IMR-90 (cell line): ENCODE data around the gene KRT34. TPM values are rescaled to one million over a fixed set of nuclear protein-coding genes. Genes with fewer than 3 reads are reported as not detected.

Source experiments
- ATAC-seq: fragments of 200-7000 bp; cut with Tn5 transposase; 2 replicates; pipeline ENCODE4 v1.9.1; 2020; ENCODE audit warnings: low read depth, mild to moderate bottlenecking, moderate library complexity
- BruUV-seq: library from RNA; stranded (reverse); fragments of 400-500 nt; replicated peaks from 2 replicates; lab custom pipeline; 2021; lab: Mats Ljungman, UMichigan
- CTCF ChIA-PET: fragments of 300-600 bp; formaldehyde crosslinking; extraction: SDS; loops from one replicate; lab custom pipeline; 2021; ENCODE audit warnings: antibody characterized with exemption; lab: Yijun Ruan, JAX
- POLR2A ChIA-PET: fragments of 300-600 bp; sonication (Branson Sonifier 250); formaldehyde crosslinking; loops from one replicate; lab custom pipeline; 2022; ENCODE audit warnings: antibody characterized with exemption; ENCODE audit not compliant: unreplicated experiment; lab: Charles Lee
- DNase-seq: peaks from one replicate; pipeline ENCODE4 v3.0.0; 2013
- H2AFZ ChIP-seq: replicated peaks from 2 replicates; pipeline ENCODE3; 2013; ENCODE audit warnings: low read length, mild to moderate bottlenecking; ENCODE audit not compliant: poor library complexity
- H2AK5ac ChIP-seq: 2 replicates; pipeline ENCODE4 v1.6.1; 2013; ENCODE audit warnings: low read depth, low read length, inconsistent platforms
- H2AK9ac ChIP-seq: replicated peaks from 2 replicates; pipeline ENCODE3; 2013; ENCODE audit warnings: mild to moderate bottlenecking, low read depth, low read length, moderate library complexity; ENCODE audit not compliant: poor library complexity
- H2BK120ac ChIP-seq: 2 replicates; pipeline ENCODE4 v1.6.1; 2013; ENCODE audit warnings: low read depth, low read length, inconsistent platforms
- H2BK15ac ChIP-seq: 3 replicates; pipeline ENCODE4 v1.6.1; 2013; ENCODE audit warnings: low read depth, low read length, inconsistent platforms
- H2BK20ac ChIP-seq: 2 replicates; pipeline ENCODE4 v1.6.1; 2013; ENCODE audit warnings: low read depth, mild to moderate bottlenecking, inconsistent platforms, low read length, moderate library complexity
- H2BK5ac ChIP-seq: 2 replicates; pipeline ENCODE4 v1.6.1; 2013; ENCODE audit warnings: mild to moderate bottlenecking, low read depth, low read length, inconsistent platforms; ENCODE audit not compliant: poor library complexity, severe bottlenecking
- H3K14ac ChIP-seq: replicated peaks from 2 replicates; pipeline ENCODE4 v1.6.1; 2013; ENCODE audit warnings: low read depth, low read length, inconsistent platforms
- H3K18ac ChIP-seq: 2 replicates; pipeline ENCODE4 v1.6.1; 2013; ENCODE audit warnings: low read depth, low read length, control low read depth
- H3K23ac ChIP-seq: 2 replicates; pipeline ENCODE4 v1.6.1; 2013; ENCODE audit warnings: low read depth, low read length, inconsistent platforms
- H3K27ac ChIP-seq: 2 replicates; pipeline ENCODE4 v1.5.1; 2013; ENCODE audit warnings: mild to moderate bottlenecking, control low read depth, low read length; ENCODE audit not compliant: insufficient read depth
- H3K27me3 ChIP-seq: 2 replicates; pipeline ENCODE4 v1.6.1; 2013; ENCODE audit warnings: low read length; ENCODE audit not compliant: control insufficient read depth, insufficient read depth
- H3K36me3 ChIP-seq: 2 replicates; pipeline ENCODE4 v1.6.1; 2013; ENCODE audit warnings: low read length, mixed read lengths; ENCODE audit not compliant: control insufficient read depth, insufficient read depth
- H3K4ac ChIP-seq: 2 replicates; pipeline ENCODE4 v1.6.1; 2013; ENCODE audit warnings: low read depth, low read length, inconsistent platforms
- H3K4me1 ChIP-seq: 2 replicates; pipeline ENCODE4 v1.6.1; 2013; ENCODE audit warnings: low read length, mixed read lengths; ENCODE audit not compliant: control insufficient read depth, insufficient read depth
- H3K4me2 ChIP-seq: 2 replicates; pipeline ENCODE4 v1.6.1; 2013; ENCODE audit warnings: low read depth, mild to moderate bottlenecking, control low read depth, low read length, moderate library complexity
- H3K4me3 ChIP-seq: 2 replicates; pipeline ENCODE4 v1.5.1; 2013; ENCODE audit warnings: low read depth, mild to moderate bottlenecking, control low read depth, low read length, moderate library complexity; ENCODE audit not compliant: insufficient read depth
- H3K56ac ChIP-seq: 2 replicates; pipeline ENCODE4 v1.6.1; 2013; ENCODE audit warnings: low read length, inconsistent platforms; ENCODE audit not compliant: insufficient read depth; ENCODE audit errors: extremely low read depth
- H3K79me1 ChIP-seq, 2 experiments: 2 replicates each; pipeline ENCODE4 v1.6.1; 2013; ENCODE audit warnings: low read length in 2 of 2, inconsistent platforms in 1 of 2, low read depth in 1 of 2
- H3K9ac ChIP-seq: 2 replicates; pipeline ENCODE4 v1.6.1; 2013; ENCODE audit warnings: low read depth, low read length, control low read depth
- H3K9me1 ChIP-seq: 2 replicates; pipeline ENCODE4 v1.6.1; 2013; ENCODE audit warnings: low read length, inconsistent platforms; ENCODE audit not compliant: insufficient read depth
- H3K9me3 ChIP-seq: 2 replicates; pipeline ENCODE4 v1.6.1; 2013; ENCODE audit warnings: low read length; ENCODE audit not compliant: control insufficient read depth, insufficient read depth
- H4K20me1 ChIP-seq: 2 replicates; pipeline ENCODE4 v1.6.1; 2013; ENCODE audit warnings: low read length, inconsistent platforms; ENCODE audit not compliant: insufficient read depth
- H4K5ac ChIP-seq: 2 replicates; pipeline ENCODE4 v1.6.1; 2013; ENCODE audit warnings: mild to moderate bottlenecking, low read depth, low read length, control low read depth
- H4K8ac ChIP-seq, 2 experiments: 2 replicates each; pipeline ENCODE4 v1.6.1; 2013; ENCODE audit warnings: low read depth in 2 of 2, low read length in 2 of 2, control low read depth in 1 of 2, inconsistent platforms in 1 of 2
- H4K91ac ChIP-seq: 2 replicates; pipeline ENCODE4 v1.6.1; 2013; ENCODE audit warnings: low read depth, low read length, inconsistent platforms; ENCODE audit not compliant: insufficient read depth
- BHLHE40 ChIP-seq: fragments of 150-350 bp; IDR thresholded peaks from 2 replicates; pipeline ENCODE4 v1.6.1; 2016; ENCODE audit warnings: mild to moderate bottlenecking, low read depth, low read length
- CEBPB ChIP-seq: IDR thresholded peaks from 2 replicates; pipeline ENCODE4 v1.6.1; 2012; ENCODE audit warnings: low read depth, low read length, improper control_type of control experiment
- CHD1 ChIP-seq: IDR thresholded peaks from 2 replicates; pipeline ENCODE4 v1.6.1; 2012; ENCODE audit warnings: low read depth, low read length, improper control_type of control experiment
- ELK1 ChIP-seq: fragments of 150-350 bp; IDR thresholded peaks from 2 replicates; pipeline ENCODE4 v1.6.1; 2016; ENCODE audit warnings: low read depth, mild to moderate bottlenecking, low read length, moderate library complexity, borderline replicate concordance
- MAFK ChIP-seq: IDR thresholded peaks from 2 replicates; pipeline ENCODE4 v1.6.1; 2012; ENCODE audit warnings: low read depth, low read length, improper control_type of control experiment
- MXI1 ChIP-seq: IDR thresholded peaks from 2 replicates; pipeline ENCODE4 v1.6.1; 2012; ENCODE audit warnings: low read depth, mild to moderate bottlenecking, low read length, moderate library complexity, borderline replicate concordance
- NFE2L2 ChIP-seq: fragments of 150-350 bp; IDR thresholded peaks from 2 replicates; pipeline ENCODE4 v1.6.1; 2016; ENCODE audit warnings: low read depth, mild to moderate bottlenecking, low read length
- POLR2A ChIP-seq: IDR thresholded peaks from 2 replicates; pipeline ENCODE4 v1.6.1; 2012; ENCODE audit warnings: mild to moderate bottlenecking, low read depth, low read length
- RAD21 ChIP-seq: IDR thresholded peaks from 2 replicates; pipeline ENCODE4 v1.6.1; 2012; ENCODE audit warnings: low read length, improper control_type of control experiment
- RCOR1 ChIP-seq: IDR thresholded peaks from 2 replicates; pipeline ENCODE4 v1.6.1; 2012; ENCODE audit warnings: mild to moderate bottlenecking, low read length, improper control_type of control experiment; ENCODE audit not compliant: insufficient replicate concordance
- SMC3 ChIP-seq: fragments of 150-350 bp; IDR thresholded peaks from 2 replicates; pipeline ENCODE4 v1.6.1; 2016; ENCODE audit warnings: low read depth, mild to moderate bottlenecking, antibody characterized with exemption, low read length, moderate library complexity
- WGBS, 2 experiments: methylation state at CpG; one replicate each; pipeline versions ENCODE4 v1.1.5 to v1.1.7; 2013; ENCODE audit warnings: missing lambda C conversion rate in 2 of 2; ENCODE audit not compliant: insufficient read length in 1 of 2; ENCODE audit errors: extremely low coverage in 2 of 2; 5-methylcytosine and 5-hydroxymethylcytosine counted together
- dilution Hi-C: fragments of 300-500 bp; cut with HindIII; formaldehyde crosslinking; loops from one replicate; pipeline ENCODE4 v1.14.3; 2018; ENCODE audit warnings: low sequenced_read_pairs; ENCODE audit not compliant: unreplicated experiment
- in situ Hi-C: fragments of 300-500 bp; cut with MboI; formaldehyde crosslinking; loops from 3 replicates; pipeline ENCODE4 v1.14.3; 2019; ENCODE audit warnings: low sequenced_read_pairs, inconsistent platforms, mixed read lengths
- intact Hi-C: fragments of 100-400 bp; cut with micrococcal nuclease; formaldehyde crosslinking; loops from 2 replicates; pipeline ENCODE4 v1.10.0; 2022
- polyA plus RNA-seq, 3 experiments: library from polyadenylated mRNA; depleted of rRNA; stranded (reverse); fragments of >200 nt; gene quantifications; 2 replicates each; pipeline ENCODE4 v1.2.3, GENCODE V29; 2012; ENCODE audit warnings: low replicate concordance in 1 of 3
- total RNA-seq: library from RNA; depleted of rRNA; stranded (reverse); fragments of >200 nt; gene quantifications from 2 replicates; pipeline ENCODE4 v1.2.3, GENCODE V29; 2012

KRT34 gene
- total and polyA plus RNA-seq, 2 of the 4 experiments (the other 2 are of a cell fraction): 3.4 to 3.6 TPM

- H3K18ac ChIP-seq: no peak overlapping the region
- WGBS, 2 experiments: 83% methylated on average over 1 of the region's 3 CpGs; no CpG with 5 or more reads in 1 of the 2 experiments
- POLR2A ChIA-PET: no interaction called here
- no peak overlapping the region for H3K14ac ChIP-seq
- H4K91ac ChIP-seq: no peak overlapping the region; the same call in 1 of the 2 replicates
- H3K4ac ChIP-seq: no peak overlapping the region
- no peak overlapping the region for H3K9ac ChIP-seq
- CTCF ChIA-PET: no interaction called here
- no peak overlapping the region for H2AFZ ChIP-seq
- H2AK5ac ChIP-seq: no peak overlapping the region
- H3K79me1 ChIP-seq: no peaks in the 10 kb centered on the region
- TF ChIP-seq NFE2L2 (no peak), RAD21 (no peak), MAFK (no peak), SMC3 (no peak), BHLHE40 (no peak), CEBPB (no peak), ELK1 (no peak), CHD1 (no peak), POLR2A (no peak), RCOR1 (no peak), MXI1 (no peak)
- H2BK5ac ChIP-seq: no peak overlapping the region
- H2BK15ac ChIP-seq: no peak overlapping the region; the same call in 2 of the 3 replicates
- H3K9me3 ChIP-seq: no peaks in the 10 kb centered on the region
- DNase-seq (no peak), ATAC-seq (no peak)
- H4K8ac ChIP-seq: no peak overlapping the region
- dilution Hi-C loops (no loop called here), in situ Hi-C loops (loop anchor here (5.0 kb wide), 1 partner anchor 328 kb away; no protein-coding TSS in a partner anchor), intact Hi-C loops (no loop called here)
- H3K4me2 ChIP-seq: no peak overlapping the region
- H3K9me1 ChIP-seq: peaks cover 3% of the 10 kb centered on the region; the same call in 1 of the 2 replicates
- H3K56ac ChIP-seq: no peak overlapping the region
- no peaks in the 10 kb centered on the region for H4K20me1 ChIP-seq
- H2AK9ac ChIP-seq: no peak overlapping the region
- H3K4me3 ChIP-seq: no peak overlapping the region
- no peak overlapping the region for H2BK120ac ChIP-seq
- no peaks in the 10 kb centered on the region for H3K36me3 ChIP-seq
- H3K27ac ChIP-seq: no peak overlapping the region
- no peak overlapping the region for H4K5ac ChIP-seq
- peaks cover 3% of the 10 kb centered on the region for H3K27me3 ChIP-seq
- no peak overlapping the region for H3K23ac ChIP-seq
- no TSS peak for BruUV-seq
- H2BK20ac ChIP-seq: no peak overlapping the region
- H3K4me1 ChIP-seq: peaks cover 1% of the 10 kb centered on the region
Observed at GRCh38 chr17:41333836-41334235, 48.3 kb downstream of the KRT34 start.
